IMR-90 (cell line): ENCODE measurements around the gene DPP6. TPM values are rescaled to one million over a fixed set of nuclear protein-coding genes. Genes with fewer than 3 reads are reported as not detected.

Source experiments
- ATAC-seq: fragments of 200-7000 bp; cut with Tn5 transposase; 2 replicates; pipeline ENCODE4 v1.9.1; 2020; ENCODE audit warnings: low read depth, mild to moderate bottlenecking, moderate library complexity
- BruUV-seq: library from RNA; stranded (reverse); fragments of 400-500 nt; replicated peaks from 2 replicates; lab custom pipeline; 2021; lab: Mats Ljungman, UMichigan
- CTCF ChIA-PET: fragments of 300-600 bp; formaldehyde crosslinking; extraction: SDS; loops from one replicate; lab custom pipeline; 2021; ENCODE audit warnings: antibody characterized with exemption; lab: Yijun Ruan, JAX
- POLR2A ChIA-PET: fragments of 300-600 bp; sonication (Branson Sonifier 250); formaldehyde crosslinking; loops from one replicate; lab custom pipeline; 2022; ENCODE audit warnings: antibody characterized with exemption; ENCODE audit not compliant: unreplicated experiment; lab: Charles Lee
- DNase-seq: peaks from one replicate; pipeline ENCODE4 v3.0.0; 2013
- H2AFZ ChIP-seq: replicated peaks from 2 replicates; pipeline ENCODE3; 2013; ENCODE audit warnings: low read length, mild to moderate bottlenecking; ENCODE audit not compliant: poor library complexity
- H2AK5ac ChIP-seq: 2 replicates; pipeline ENCODE4 v1.6.1; 2013; ENCODE audit warnings: low read depth, low read length, inconsistent platforms
- H2AK9ac ChIP-seq: replicated peaks from 2 replicates; pipeline ENCODE3; 2013; ENCODE audit warnings: mild to moderate bottlenecking, low read depth, low read length, moderate library complexity; ENCODE audit not compliant: poor library complexity
- H2BK120ac ChIP-seq: 2 replicates; pipeline ENCODE4 v1.6.1; 2013; ENCODE audit warnings: low read depth, low read length, inconsistent platforms
- H2BK15ac ChIP-seq: 3 replicates; pipeline ENCODE4 v1.6.1; 2013; ENCODE audit warnings: low read depth, low read length, inconsistent platforms
- H2BK20ac ChIP-seq: 2 replicates; pipeline ENCODE4 v1.6.1; 2013; ENCODE audit warnings: low read depth, mild to moderate bottlenecking, inconsistent platforms, low read length, moderate library complexity
- H2BK5ac ChIP-seq: 2 replicates; pipeline ENCODE4 v1.6.1; 2013; ENCODE audit warnings: mild to moderate bottlenecking, low read depth, low read length, inconsistent platforms; ENCODE audit not compliant: poor library complexity, severe bottlenecking
- H3K14ac ChIP-seq: replicated peaks from 2 replicates; pipeline ENCODE4 v1.6.1; 2013; ENCODE audit warnings: low read depth, low read length, inconsistent platforms
- H3K18ac ChIP-seq: 2 replicates; pipeline ENCODE4 v1.6.1; 2013; ENCODE audit warnings: low read depth, low read length, control low read depth
- H3K23ac ChIP-seq: 2 replicates; pipeline ENCODE4 v1.6.1; 2013; ENCODE audit warnings: low read depth, low read length, inconsistent platforms
- H3K27ac ChIP-seq: 2 replicates; pipeline ENCODE4 v1.5.1; 2013; ENCODE audit warnings: mild to moderate bottlenecking, control low read depth, low read length; ENCODE audit not compliant: insufficient read depth
- H3K27me3 ChIP-seq: 2 replicates; pipeline ENCODE4 v1.6.1; 2013; ENCODE audit warnings: low read length; ENCODE audit not compliant: control insufficient read depth, insufficient read depth
- H3K36me3 ChIP-seq: 2 replicates; pipeline ENCODE4 v1.6.1; 2013; ENCODE audit warnings: low read length, mixed read lengths; ENCODE audit not compliant: control insufficient read depth, insufficient read depth
- H3K4ac ChIP-seq: 2 replicates; pipeline ENCODE4 v1.6.1; 2013; ENCODE audit warnings: low read depth, low read length, inconsistent platforms
- H3K4me1 ChIP-seq: 2 replicates; pipeline ENCODE4 v1.6.1; 2013; ENCODE audit warnings: low read length, mixed read lengths; ENCODE audit not compliant: control insufficient read depth, insufficient read depth
- H3K4me2 ChIP-seq: 2 replicates; pipeline ENCODE4 v1.6.1; 2013; ENCODE audit warnings: low read depth, mild to moderate bottlenecking, control low read depth, low read length, moderate library complexity
- H3K4me3 ChIP-seq: 2 replicates; pipeline ENCODE4 v1.5.1; 2013; ENCODE audit warnings: low read depth, mild to moderate bottlenecking, control low read depth, low read length, moderate library complexity; ENCODE audit not compliant: insufficient read depth
- H3K56ac ChIP-seq: 2 replicates; pipeline ENCODE4 v1.6.1; 2013; ENCODE audit warnings: low read length, inconsistent platforms; ENCODE audit not compliant: insufficient read depth; ENCODE audit errors: extremely low read depth
- H3K79me1 ChIP-seq, 2 experiments: 2 replicates each; pipeline ENCODE4 v1.6.1; 2013; ENCODE audit warnings: low read length in 2 of 2, inconsistent platforms in 1 of 2, low read depth in 1 of 2
- H3K9ac ChIP-seq: 2 replicates; pipeline ENCODE4 v1.6.1; 2013; ENCODE audit warnings: low read depth, low read length, control low read depth
- H3K9me1 ChIP-seq: 2 replicates; pipeline ENCODE4 v1.6.1; 2013; ENCODE audit warnings: low read length, inconsistent platforms; ENCODE audit not compliant: insufficient read depth
- H3K9me3 ChIP-seq: 2 replicates; pipeline ENCODE4 v1.6.1; 2013; ENCODE audit warnings: low read length; ENCODE audit not compliant: control insufficient read depth, insufficient read depth
- H4K20me1 ChIP-seq: 2 replicates; pipeline ENCODE4 v1.6.1; 2013; ENCODE audit warnings: low read length, inconsistent platforms; ENCODE audit not compliant: insufficient read depth
- H4K5ac ChIP-seq: 2 replicates; pipeline ENCODE4 v1.6.1; 2013; ENCODE audit warnings: mild to moderate bottlenecking, low read depth, low read length, control low read depth
- H4K8ac ChIP-seq, 2 experiments: 2 replicates each; pipeline ENCODE4 v1.6.1; 2013; ENCODE audit warnings: low read depth in 2 of 2, low read length in 2 of 2, control low read depth in 1 of 2, inconsistent platforms in 1 of 2
- H4K91ac ChIP-seq: 2 replicates; pipeline ENCODE4 v1.6.1; 2013; ENCODE audit warnings: low read depth, low read length, inconsistent platforms; ENCODE audit not compliant: insufficient read depth
- BHLHE40 ChIP-seq: fragments of 150-350 bp; IDR thresholded peaks from 2 replicates; pipeline ENCODE4 v1.6.1; 2016; ENCODE audit warnings: mild to moderate bottlenecking, low read depth, low read length
- CEBPB ChIP-seq: IDR thresholded peaks from 2 replicates; pipeline ENCODE4 v1.6.1; 2012; ENCODE audit warnings: low read depth, low read length, improper control_type of control experiment
- CHD1 ChIP-seq: IDR thresholded peaks from 2 replicates; pipeline ENCODE4 v1.6.1; 2012; ENCODE audit warnings: low read depth, low read length, improper control_type of control experiment
- FOS ChIP-seq: fragments of 150-350 bp; IDR thresholded peaks from 2 replicates; pipeline ENCODE4 v1.6.1; 2016; ENCODE audit warnings: low read depth, low read length
- MAFK ChIP-seq: IDR thresholded peaks from 2 replicates; pipeline ENCODE4 v1.6.1; 2012; ENCODE audit warnings: low read depth, low read length, improper control_type of control experiment
- MAZ ChIP-seq: IDR thresholded peaks from 2 replicates; pipeline ENCODE4 v1.6.1; 2012; ENCODE audit warnings: low read depth, mild to moderate bottlenecking, low read length, improper control_type of control experiment, moderate library complexity, borderline replicate concordance
- MXI1 ChIP-seq: IDR thresholded peaks from 2 replicates; pipeline ENCODE4 v1.6.1; 2012; ENCODE audit warnings: low read depth, mild to moderate bottlenecking, low read length, moderate library complexity, borderline replicate concordance
- NFE2L2 ChIP-seq: fragments of 150-350 bp; IDR thresholded peaks from 2 replicates; pipeline ENCODE4 v1.6.1; 2016; ENCODE audit warnings: low read depth, mild to moderate bottlenecking, low read length
- POLR2A ChIP-seq: IDR thresholded peaks from 2 replicates; pipeline ENCODE4 v1.6.1; 2012; ENCODE audit warnings: mild to moderate bottlenecking, low read depth, low read length
- RAD21 ChIP-seq: IDR thresholded peaks from 2 replicates; pipeline ENCODE4 v1.6.1; 2012; ENCODE audit warnings: low read length, improper control_type of control experiment
- RCOR1 ChIP-seq: IDR thresholded peaks from 2 replicates; pipeline ENCODE4 v1.6.1; 2012; ENCODE audit warnings: mild to moderate bottlenecking, low read length, improper control_type of control experiment; ENCODE audit not compliant: insufficient replicate concordance
- RFX5 ChIP-seq: IDR thresholded peaks from 2 replicates; pipeline ENCODE4 v1.8.0; 2012; ENCODE audit warnings: low read depth, mild to moderate bottlenecking, low read length, moderate library complexity
- SMC3 ChIP-seq: fragments of 150-350 bp; IDR thresholded peaks from 2 replicates; pipeline ENCODE4 v1.6.1; 2016; ENCODE audit warnings: low read depth, mild to moderate bottlenecking, antibody characterized with exemption, low read length, moderate library complexity
- WGBS, 2 experiments: methylation state at CpG; one replicate each; pipeline versions ENCODE4 v1.1.5 to v1.1.7; 2013; ENCODE audit warnings: missing lambda C conversion rate in 2 of 2; ENCODE audit not compliant: insufficient read length in 1 of 2; ENCODE audit errors: extremely low coverage in 2 of 2; 5-methylcytosine and 5-hydroxymethylcytosine counted together
- dilution Hi-C: fragments of 300-500 bp; cut with HindIII; formaldehyde crosslinking; loops from one replicate; pipeline ENCODE4 v1.14.3; 2018; ENCODE audit warnings: low sequenced_read_pairs; ENCODE audit not compliant: unreplicated experiment
- in situ Hi-C: fragments of 300-500 bp; cut with MboI; formaldehyde crosslinking; loops from 3 replicates; pipeline ENCODE4 v1.14.3; 2019; ENCODE audit warnings: low sequenced_read_pairs, inconsistent platforms, mixed read lengths
- intact Hi-C: fragments of 100-400 bp; cut with micrococcal nuclease; formaldehyde crosslinking; loops from 2 replicates; pipeline ENCODE4 v1.10.0; 2022
- polyA plus RNA-seq, 3 experiments: library from polyadenylated mRNA; depleted of rRNA; stranded (reverse); fragments of >200 nt; gene quantifications; 2 replicates each; pipeline ENCODE4 v1.2.3, GENCODE V29; 2012; ENCODE audit warnings: low replicate concordance in 1 of 3
- total RNA-seq: library from RNA; depleted of rRNA; stranded (reverse); fragments of >200 nt; gene quantifications from 2 replicates; pipeline ENCODE4 v1.2.3, GENCODE V29; 2012
- TF ChIP-seq, protein P1 (sequence below): conservative IDR thresholded peaks from 2 replicates; pipeline ENCODE4 v1.5.1; 2012; ENCODE audit warnings: mild to moderate bottlenecking, low read depth, low read length, improper control_type of control experiment
- TF ChIP-seq, protein P2 (sequence below): fragments of 150-350 bp; IDR thresholded peaks from 2 replicates; pipeline ENCODE4 v1.6.1; 2017; ENCODE audit warnings: mild to moderate bottlenecking, antibody characterized with exemption, low read length, low read depth
- TF ChIP-seq, protein P3 (sequence below): fragments of 150-350 bp; IDR thresholded peaks from 2 replicates; pipeline ENCODE4 v1.6.1; 2016; ENCODE audit warnings: low read depth, mild to moderate bottlenecking, low read length, moderate library complexity, borderline replicate concordance

The DPP6 gene
- total and polyA plus RNA-seq, 2 of the 4 experiments (the other 2 are of a cell fraction) = not detected

DNA sequence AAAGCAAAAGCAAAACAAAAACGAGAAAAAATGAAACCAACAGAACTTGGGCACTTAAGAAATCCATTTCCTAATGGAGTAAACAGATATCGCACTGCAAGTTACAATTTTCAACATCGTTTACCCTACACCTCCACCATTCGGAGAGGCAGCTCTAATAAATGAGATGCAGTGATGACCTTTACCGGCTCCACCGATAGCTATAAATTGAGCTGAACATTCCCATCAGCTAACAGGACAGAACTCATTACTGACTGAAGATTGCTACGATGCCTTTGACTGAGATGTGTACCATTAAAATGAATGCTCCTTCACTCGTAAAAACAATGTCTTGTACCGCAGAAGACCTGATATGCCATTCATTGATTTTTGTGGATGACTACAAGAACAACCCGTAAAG, 465.6 kb downstream of the DPP6 start:
- Histone ChIP-seq H2BK120ac (no peak overlapping the region), H3K4me3 (no peak overlapping the region), H4K5ac (no peak overlapping the region), H3K9me3 (peaks cover 22% of the 10 kb centered on the region), H3K4me1 (no peaks in the 10 kb centered on the region), H2BK20ac (no peak overlapping the region), H2AFZ (no peak overlapping the region), H4K91ac (no peak overlapping the region), H3K9me1 (no peaks in the 10 kb centered on the region), H3K4ac (no peak overlapping the region), H3K9ac (no peak overlapping the region), H3K36me3 (no peaks in the 10 kb centered on the region), H3K27me3 (no peaks in the 10 kb centered on the region), H2BK15ac (no peak overlapping the region), H3K27ac (no peak overlapping the region), H3K56ac (no peak overlapping the region), H2AK9ac (no peak overlapping the region), H3K14ac (no peak overlapping the region), H3K18ac (no peak overlapping the region), H4K20me1 (no peaks in the 10 kb centered on the region), H2BK5ac (no peak overlapping the region), H4K8ac (no peak overlapping the region), H3K79me1 (no peaks in the 10 kb centered on the region), H3K4me2 (no peak overlapping the region), H3K23ac (no peak overlapping the region), H2AK5ac (no peak overlapping the region)
- ATAC-seq (no peak), DNase-seq (no peak)
- ChIA-PET CTCF (no interaction called here), POLR2A (no interaction called here)
- no TSS peak for BruUV-seq
- TF ChIP-seq CHD1 (no peak), RAD21 (no peak), MAFK (no peak), RCOR1 (no peak), CEBPB (no peak), POLR2A (no peak), SMC3 (no peak), FOS (no peak), BHLHE40 (no peak), RFX5 (no peak), MXI1 (no peak), NFE2L2 (no peak), MAZ (no peak)
- TF ChIP-seq, protein P1, sequence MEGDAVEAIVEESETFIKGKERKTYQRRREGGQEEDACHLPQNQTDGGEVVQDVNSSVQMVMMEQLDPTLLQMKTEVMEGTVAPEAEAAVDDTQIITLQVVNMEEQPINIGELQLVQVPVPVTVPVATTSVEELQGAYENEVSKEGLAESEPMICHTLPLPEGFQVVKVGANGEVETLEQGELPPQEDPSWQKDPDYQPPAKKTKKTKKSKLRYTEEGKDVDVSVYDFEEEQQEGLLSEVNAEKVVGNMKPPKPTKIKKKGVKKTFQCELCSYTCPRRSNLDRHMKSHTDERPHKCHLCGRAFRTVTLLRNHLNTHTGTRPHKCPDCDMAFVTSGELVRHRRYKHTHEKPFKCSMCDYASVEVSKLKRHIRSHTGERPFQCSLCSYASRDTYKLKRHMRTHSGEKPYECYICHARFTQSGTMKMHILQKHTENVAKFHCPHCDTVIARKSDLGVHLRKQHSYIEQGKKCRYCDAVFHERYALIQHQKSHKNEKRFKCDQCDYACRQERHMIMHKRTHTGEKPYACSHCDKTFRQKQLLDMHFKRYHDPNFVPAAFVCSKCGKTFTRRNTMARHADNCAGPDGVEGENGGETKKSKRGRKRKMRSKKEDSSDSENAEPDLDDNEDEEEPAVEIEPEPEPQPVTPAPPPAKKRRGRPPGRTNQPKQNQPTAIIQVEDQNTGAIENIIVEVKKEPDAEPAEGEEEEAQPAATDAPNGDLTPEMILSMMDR = no peak
- TF ChIP-seq, protein P2, sequence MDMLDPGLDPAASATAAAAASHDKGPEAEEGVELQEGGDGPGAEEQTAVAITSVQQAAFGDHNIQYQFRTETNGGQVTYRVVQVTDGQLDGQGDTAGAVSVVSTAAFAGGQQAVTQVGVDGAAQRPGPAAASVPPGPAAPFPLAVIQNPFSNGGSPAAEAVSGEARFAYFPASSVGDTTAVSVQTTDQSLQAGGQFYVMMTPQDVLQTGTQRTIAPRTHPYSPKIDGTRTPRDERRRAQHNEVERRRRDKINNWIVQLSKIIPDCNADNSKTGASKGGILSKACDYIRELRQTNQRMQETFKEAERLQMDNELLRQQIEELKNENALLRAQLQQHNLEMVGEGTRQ = no peak
- TF ChIP-seq, protein P3, sequence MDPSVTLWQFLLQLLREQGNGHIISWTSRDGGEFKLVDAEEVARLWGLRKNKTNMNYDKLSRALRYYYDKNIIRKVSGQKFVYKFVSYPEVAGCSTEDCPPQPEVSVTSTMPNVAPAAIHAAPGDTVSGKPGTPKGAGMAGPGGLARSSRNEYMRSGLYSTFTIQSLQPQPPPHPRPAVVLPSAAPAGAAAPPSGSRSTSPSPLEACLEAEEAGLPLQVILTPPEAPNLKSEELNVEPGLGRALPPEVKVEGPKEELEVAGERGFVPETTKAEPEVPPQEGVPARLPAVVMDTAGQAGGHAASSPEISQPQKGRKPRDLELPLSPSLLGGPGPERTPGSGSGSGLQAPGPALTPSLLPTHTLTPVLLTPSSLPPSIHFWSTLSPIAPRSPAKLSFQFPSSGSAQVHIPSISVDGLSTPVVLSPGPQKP = no peak
- intact Hi-C loops = no loop called here
- dilution Hi-C loops = no loop called here
- in situ Hi-C loops = no loop called here
- WGBS, 2 experiments = 0% methylated on average over 2 of the region's 10 CpGs; no CpG with 5 or more reads in 1 of the 2 experiments
